ENCODE measurements around the gene SH3YL1. TPM values are rescaled to one million over a fixed set of nuclear protein-coding genes. Genes with fewer than 3 reads are reported as not detected.
A peak's percentile ranks its signal among the peaks of the same experiment; 100 is the strongest.
"Not testable (repeated sequence)": the region's sequence is repeated elsewhere in the genome, so short reads cannot be mapped to it uniquely, and the experiment has no call there.

SH3YL1 gene
- total RNA-seq, 1 donor from 2014 or later: 42.2 TPM

- H3K4me1 ChIP-seq; H3K27ac ChIP-seq; H3K36me3 ChIP-seq; intact Hi-C loops (cut with DNase I); H3K27me3 ChIP-seq (ENCODE audit: low read depth); DNase-seq; H3K9me3 ChIP-seq; H3K4me3 ChIP-seq: not testable (repeated sequence)
- peak; percentile 81 to 83 for ATAC-seq
- TF ChIP-seq CTCF (IDR thresholded peaks at IDR 0.05): peak; percentile 51
Observed at GRCh38 chr2:172120-172519, 91.7 kb downstream of the SH3YL1 start.

- no peak for TF ChIP-seq CTCF (IDR thresholded peaks at IDR 0.05)
- intact Hi-C loops (cut with DNase I): no loop called here
- Histone ChIP-seq H3K36me3 (no peaks in the 10 kb centered on the region), H3K4me1 (no peaks in the 10 kb centered on the region), H3K9me3 (no peaks in the 10 kb centered on the region), H3K27ac (no peak overlapping the region), H3K27me3 (ENCODE audit: low read depth) (no peaks in the 10 kb centered on the region), H3K4me3 (no peak overlapping the region)
- ATAC-seq (no peak), DNase-seq (no peak)
Observed at GRCh38 chr2:169741-170140, 94.1 kb downstream of the SH3YL1 start.

Other genes with a start within 250 kb of the SH3YL1 start
- 3.6 TPM for gene FAM110C, start 217.5 kb downstream of the SH3YL1 start, total RNA-seq
- gene ACP1, start 915 bp upstream of the SH3YL1 start, total RNA-seq: 68.6 TPM
- gene ALKAL2, start 24.1 kb upstream of the SH3YL1 start, total RNA-seq: 6.7 TPM

Measured in lower lobe of right lung (tissue), 2 donors.